ENCODE results near the gene NAGA. TPM values are rescaled to one million over a fixed set of nuclear protein-coding genes. Genes with fewer than 3 reads are reported as not detected.

Gene NAGA
- total RNA-seq, 2 experiments from 2014 or later: 33.7 to 35.0 TPM

DNA sequence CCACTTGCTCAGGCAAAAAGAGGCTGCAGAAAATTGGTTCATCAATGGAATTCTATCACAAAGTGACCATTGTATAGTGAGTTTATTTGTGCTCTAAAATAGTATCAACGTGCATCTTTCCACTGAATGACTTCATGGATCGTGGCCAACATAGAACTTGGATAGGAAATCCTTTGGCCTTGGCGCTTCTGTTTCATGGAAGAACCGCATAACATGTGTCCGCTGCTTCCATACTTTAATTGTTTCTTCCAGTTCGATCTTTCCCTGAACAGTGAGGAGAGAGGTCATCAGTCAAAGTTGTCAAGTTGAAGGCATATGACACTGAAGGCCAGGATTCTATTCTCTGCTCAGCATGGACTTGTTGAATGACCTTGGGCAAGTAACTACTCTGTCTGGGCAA is 15.4 kb upstream of the NAGA start:
- Mint-ChIP-seq H3K27ac (no peak overlapping the region), H3K27me3 (no peaks in the 10 kb centered on the region), H3K36me3 (ENCODE audit: low read depth) (peaks cover 73% of the 10 kb centered on the region), H3K4me3 (no peak overlapping the region), H3K9me3 (peaks cover 10% of the 10 kb centered on the region), H3K4me1 (peaks cover 40% of the 10 kb centered on the region)
- DNase-seq: no peak
- ChIA-PET POLR2A (interaction anchor here (1.4 kb wide), 1 partner anchor 139 kb away, joined by 3 read pairs; the partner anchor contains the start of gene CENPM), CTCF (no interaction called here)

DNA sequence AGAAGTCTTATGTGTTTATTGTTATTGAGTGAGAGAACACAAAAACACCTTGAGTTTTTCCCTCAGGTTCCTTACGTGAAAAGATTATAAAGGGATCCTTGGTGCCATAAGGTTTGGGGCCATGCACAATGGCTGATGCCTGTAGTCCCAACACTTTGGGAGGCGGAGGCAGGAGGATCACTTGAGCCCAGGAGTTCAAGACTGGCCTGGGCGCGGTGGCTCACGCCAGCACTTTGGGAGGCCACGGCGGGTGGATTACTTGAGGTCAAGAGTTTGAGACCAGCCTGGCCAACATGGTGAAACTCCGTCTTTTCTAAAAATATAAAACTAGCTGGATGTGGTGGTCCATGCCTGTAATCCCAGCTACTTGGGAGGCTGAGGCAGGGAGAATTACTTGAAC is 14.3 kb upstream of the NAGA start:
- H3K4me3 Mint-ChIP-seq: no peak overlapping the region
- ChIA-PET POLR2A (interaction anchor here (0.6 to 1.4 kb wide), 2 partner anchors 34 to 138 kb away, joined by 3 read pairs; partner anchors contain the start of gene CENPM), CTCF (no interaction called here)
- no peak for DNase-seq
- H3K9me3 Mint-ChIP-seq: peaks cover 9% of the 10 kb centered on the region
- peaks cover 72% of the 10 kb centered on the region for H3K36me3 Mint-ChIP-seq (ENCODE audit: low read depth)
- no peaks in the 10 kb centered on the region for H3K27me3 Mint-ChIP-seq
- H3K27ac Mint-ChIP-seq: no peak overlapping the region
- H3K4me1 Mint-ChIP-seq: peaks cover 45% of the 10 kb centered on the region

DNA sequence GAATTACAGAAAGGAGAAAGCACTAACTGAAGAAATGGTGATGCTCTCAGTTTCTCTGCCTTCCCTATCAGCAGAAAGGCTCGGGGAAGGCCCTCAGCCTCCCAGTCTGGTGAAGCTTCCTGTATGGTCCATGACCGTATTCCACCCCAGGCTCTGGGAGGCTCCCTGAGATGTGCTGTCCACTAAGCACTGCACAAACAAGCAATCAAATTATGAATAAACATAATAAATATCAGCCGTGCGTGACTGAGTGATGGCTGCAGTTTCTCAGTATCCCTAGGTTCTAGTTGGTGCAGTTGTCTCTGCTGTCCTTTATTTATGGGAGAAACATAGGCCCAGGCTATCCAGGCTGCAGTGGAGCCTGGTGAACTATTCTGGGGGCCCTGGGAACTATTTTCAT is 12.5 kb upstream of the NAGA start:
- H3K4me3 Mint-ChIP-seq: no peak overlapping the region
- DNase-seq: no peak
- ChIA-PET CTCF (no interaction called here), POLR2A (no interaction called here)
- H3K36me3 Mint-ChIP-seq (ENCODE audit: low read depth): peaks cover 60% of the 10 kb centered on the region
- no peak overlapping the region for H3K27ac Mint-ChIP-seq
- no peaks in the 10 kb centered on the region for H3K27me3 Mint-ChIP-seq
- no peaks in the 10 kb centered on the region for H3K9me3 Mint-ChIP-seq
- H3K4me1 Mint-ChIP-seq: peaks cover 44% of the 10 kb centered on the region

- ChIA-PET CTCF (interaction anchor here (1.3 to 4.1 kb wide), 4 partner anchors 9 to 365 kb away, joined by 4 to 35 read pairs (median 4); partner anchors contain the start of gene NDUFA6), POLR2A (interaction anchor here (0.7 to 5.7 kb wide), 22 partner anchors 9 to 459 kb away, joined by 3 to 185 read pairs (median 5); partner anchors contain the start of genes CCDC134, CENPM, NAGA and NDUFA6)
- Mint-ChIP-seq H3K36me3 (ENCODE audit: low read depth) (peaks cover 42% of the 10 kb centered on the region), H3K4me1 (peaks cover 36% of the 10 kb centered on the region), H3K9me3 (no peaks in the 10 kb centered on the region), H3K27me3 (no peaks in the 10 kb centered on the region), H3K27ac (peak overlapping the region; percentile 92), H3K4me3 (peak overlapping the region; percentile 95)
- DNase-seq: peak; percentile 31
Measured at GRCh38 chr22:42080287-42080686, 9.7 kb upstream of the NAGA start.

- H3K4me1 Mint-ChIP-seq: peaks cover 42% of the 10 kb centered on the region
- no peaks in the 10 kb centered on the region for H3K9me3 Mint-ChIP-seq
- peak within 1 kb of the TSS; percentile 95 for H3K4me3 Mint-ChIP-seq
- H3K27ac Mint-ChIP-seq: peak within 1 kb of the TSS; percentile 92
- peak; percentile 98 for DNase-seq
- ChIA-PET POLR2A (interaction anchor here (0.6 to 5.7 kb wide), 30 partner anchors 10 to 534 kb away, joined by 3 to 185 read pairs (median 5); partner anchors contain the start of genes CCDC134, CENPM, NAGA and NDUFA6), CTCF (interaction anchor here (1.1 to 4.1 kb wide), 5 partner anchors 8 to 365 kb away, joined by 3 to 35 read pairs (median 4); partner anchors contain the start of gene NDUFA6)
- peaks cover 37% of the 10 kb centered on the region for H3K36me3 Mint-ChIP-seq (ENCODE audit: low read depth)
- H3K27me3 Mint-ChIP-seq: no peaks in the 10 kb centered on the region
Measured at GRCh38 chr22:42079319-42080251, 9.0 kb upstream of the NAGA start, which contains the start of gene SMDT1. TSS of gene SMDT1 (plus strand) at chr22:42079700. CDS start at chr22:42079769, 69 bp downstream.

DNA sequence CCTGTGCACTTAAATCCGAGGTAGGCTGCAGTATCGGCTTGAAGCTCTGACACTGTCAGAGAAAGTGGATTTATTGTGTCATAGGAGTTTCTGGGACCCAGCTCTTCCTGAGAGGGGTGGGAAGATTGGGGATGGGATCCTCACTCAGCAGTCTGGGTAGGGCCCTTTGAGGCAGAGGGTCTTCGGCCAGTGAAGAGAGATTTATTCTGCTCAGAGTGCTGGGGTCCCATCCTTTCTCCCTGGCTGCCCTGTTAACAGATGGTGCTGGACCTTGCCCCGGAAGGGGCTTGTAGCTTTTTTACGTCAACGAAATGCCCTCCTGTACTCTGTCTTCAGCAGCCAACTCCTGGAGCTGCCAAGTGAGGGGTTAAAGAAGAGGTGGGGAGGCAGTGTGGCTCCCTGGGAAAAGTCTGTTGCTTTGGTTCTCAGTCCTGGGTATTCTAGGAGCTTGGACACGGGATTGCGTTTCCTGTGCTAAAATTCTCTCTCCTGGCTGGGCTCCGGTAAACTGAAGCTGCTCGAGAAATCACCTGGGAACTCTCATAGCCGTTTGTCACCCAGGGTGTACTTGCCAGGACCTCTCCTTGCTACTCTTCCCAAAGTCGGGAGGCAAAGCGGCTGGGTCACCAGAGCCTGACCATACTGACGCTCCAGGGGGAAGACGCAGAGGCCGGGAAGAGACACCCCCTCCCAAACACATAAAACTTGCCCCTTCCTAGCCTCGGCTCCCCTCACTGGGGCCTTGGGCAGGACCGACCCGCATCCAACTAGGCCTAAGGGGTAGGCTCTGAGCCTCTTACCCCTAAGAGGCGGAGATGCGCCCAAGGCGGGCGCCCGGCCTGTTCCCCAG is 8.1 kb upstream of the NAGA start:
- Mint-ChIP-seq H3K4me1 (peaks cover 44% of the 10 kb centered on the region), H3K36me3 (ENCODE audit: low read depth) (peaks cover 30% of the 10 kb centered on the region), H3K27ac (peak overlapping the region; percentile 92), H3K4me3 (peak overlapping the region; percentile 95), H3K9me3 (no peaks in the 10 kb centered on the region), H3K27me3 (no peaks in the 10 kb centered on the region)
- no peak for DNase-seq
- POLR2A ChIA-PET: interaction anchor here (0.9 to 5.7 kb wide), 20 partner anchors 9 to 412 kb away, joined by 3 to 185 read pairs (median 6); partner anchors contain the start of genes CCDC134, CENPM, NAGA and NDUFA6
- CTCF ChIA-PET: interaction anchor here (1.1 to 4.1 kb wide), 2 partner anchors 12 to 366 kb away, joined by 3 to 35 read pairs; partner anchors contain the start of gene NDUFA6

DNA sequence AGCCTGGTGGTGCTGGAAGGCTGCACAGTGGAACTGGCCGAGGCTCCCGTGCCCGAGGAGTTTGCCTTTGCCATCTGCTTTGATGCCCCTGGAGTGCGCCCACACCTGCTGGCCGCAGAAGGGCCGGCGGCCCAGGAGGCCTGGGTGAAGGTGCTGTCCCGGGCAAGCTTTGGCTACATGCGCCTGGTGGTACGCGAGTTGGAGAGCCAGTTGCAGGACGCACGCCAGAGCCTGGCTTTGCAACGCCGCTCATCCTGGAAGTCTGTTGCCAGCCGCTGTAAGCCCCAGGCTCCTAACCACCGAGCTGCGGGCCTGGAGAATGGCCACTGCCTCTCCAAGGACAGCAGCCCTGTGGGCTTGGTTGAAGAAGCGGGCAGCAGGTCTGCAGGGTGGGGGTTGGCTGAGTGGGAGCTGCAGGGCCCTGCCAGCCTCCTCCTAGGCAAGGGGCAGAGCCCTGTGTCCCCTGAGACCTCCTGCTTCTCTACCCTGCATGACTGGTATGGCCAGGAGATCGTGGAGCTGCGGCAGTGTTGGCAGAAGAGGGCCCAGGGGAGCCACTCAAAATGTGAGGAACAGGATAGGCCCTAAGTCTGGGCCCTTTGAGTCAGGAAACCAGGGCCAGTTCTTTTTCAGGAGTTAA is 7.0 kb upstream of the NAGA start:
- H3K4me1 Mint-ChIP-seq: peaks cover 51% of the 10 kb centered on the region
- H3K4me3 Mint-ChIP-seq: no peak overlapping the region
- no peaks in the 10 kb centered on the region for H3K9me3 Mint-ChIP-seq
- DNase-seq: no peak
- CTCF ChIA-PET: interaction anchor here (4.1 kb wide), 1 partner anchor 13 kb away, joined by 35 read pairs; the partner anchor contains the start of gene NDUFA6
- POLR2A ChIA-PET: interaction anchor here (3.7 to 5.7 kb wide), 2 partner anchors 8 to 12 kb away, joined by 77 to 185 read pairs; partner anchors contain the start of genes NAGA and NDUFA6
- H3K27me3 Mint-ChIP-seq: no peaks in the 10 kb centered on the region
- peaks cover 25% of the 10 kb centered on the region for H3K36me3 Mint-ChIP-seq (ENCODE audit: low read depth)
- peak overlapping the region; percentile 92 for H3K27ac Mint-ChIP-seq

DNA sequence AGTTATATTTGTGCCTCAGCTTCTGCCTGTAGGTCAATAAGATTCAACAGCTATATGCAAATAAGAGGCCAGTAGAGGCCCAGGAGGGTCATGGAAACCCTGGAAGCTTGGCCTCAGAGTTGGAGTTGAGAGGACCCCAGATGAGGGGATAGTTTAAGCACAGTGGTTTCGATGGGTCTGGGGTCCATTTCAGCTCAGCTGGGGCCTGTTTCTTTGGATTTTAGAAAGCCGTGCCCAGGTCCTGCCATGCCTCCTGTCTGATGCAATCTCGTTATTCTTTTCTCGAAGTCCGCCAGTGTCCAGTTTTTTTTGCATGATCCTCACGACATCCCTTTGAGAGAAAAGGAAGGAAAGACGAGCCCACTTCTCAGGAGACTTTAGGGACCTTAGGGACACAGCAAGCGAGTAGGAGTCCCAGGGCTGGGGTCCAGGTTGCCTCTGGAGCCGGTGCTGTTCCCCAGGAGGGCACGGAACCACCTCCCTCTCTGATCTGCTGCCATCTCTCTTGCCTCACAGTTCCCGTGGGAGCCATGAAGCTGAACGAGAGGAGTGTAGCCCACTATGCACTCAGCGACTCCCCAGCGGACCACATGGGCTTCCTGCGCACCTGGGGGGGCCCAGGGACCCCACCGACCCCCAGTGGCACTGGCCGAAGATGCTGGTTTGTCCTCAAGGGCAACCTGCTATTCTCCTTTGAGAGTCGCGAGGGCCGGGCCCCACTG is 6.3 kb upstream of the NAGA start:
- Mint-ChIP-seq H3K9me3 (no peaks in the 10 kb centered on the region), H3K27me3 (no peaks in the 10 kb centered on the region), H3K4me1 (peaks cover 48% of the 10 kb centered on the region), H3K27ac (no peak overlapping the region), H3K36me3 (ENCODE audit: low read depth) (peaks cover 18% of the 10 kb centered on the region), H3K4me3 (no peak overlapping the region)
- DNase-seq: peak; percentile 4
- POLR2A ChIA-PET: interaction anchor here (1.3 to 5.7 kb wide), 3 partner anchors 13 to 131 kb away, joined by 5 to 185 read pairs (median 22); partner anchors contain the start of genes CENPM and NDUFA6
- CTCF ChIA-PET: no interaction called here

GRCh38 chr22:42074846-42075676 is 4.4 kb upstream of the NAGA start:
- peak; percentile 14 for DNase-seq
- H3K9me3 Mint-ChIP-seq: no peaks in the 10 kb centered on the region
- no peaks in the 10 kb centered on the region for H3K27me3 Mint-ChIP-seq
- H3K4me1 Mint-ChIP-seq: peaks cover 48% of the 10 kb centered on the region
- H3K27ac Mint-ChIP-seq: peak overlapping the region; percentile 44
- ChIA-PET CTCF (interaction anchor here (1.0 kb wide), 1 partner anchor 16 kb away, joined by 6 read pairs; the partner anchor contains the start of gene NDUFA6), POLR2A (interaction anchor here (0.6 to 2.1 kb wide), 5 partner anchors 15 to 590 kb away, joined by 3 to 22 read pairs (median 4); partner anchors contain the start of genes CENPM, NDUFA6 and WBP2NL)
- H3K36me3 Mint-ChIP-seq (ENCODE audit: low read depth): peaks cover 8% of the 10 kb centered on the region
- peak overlapping the region; percentile 31 for H3K4me3 Mint-ChIP-seq

DNA sequence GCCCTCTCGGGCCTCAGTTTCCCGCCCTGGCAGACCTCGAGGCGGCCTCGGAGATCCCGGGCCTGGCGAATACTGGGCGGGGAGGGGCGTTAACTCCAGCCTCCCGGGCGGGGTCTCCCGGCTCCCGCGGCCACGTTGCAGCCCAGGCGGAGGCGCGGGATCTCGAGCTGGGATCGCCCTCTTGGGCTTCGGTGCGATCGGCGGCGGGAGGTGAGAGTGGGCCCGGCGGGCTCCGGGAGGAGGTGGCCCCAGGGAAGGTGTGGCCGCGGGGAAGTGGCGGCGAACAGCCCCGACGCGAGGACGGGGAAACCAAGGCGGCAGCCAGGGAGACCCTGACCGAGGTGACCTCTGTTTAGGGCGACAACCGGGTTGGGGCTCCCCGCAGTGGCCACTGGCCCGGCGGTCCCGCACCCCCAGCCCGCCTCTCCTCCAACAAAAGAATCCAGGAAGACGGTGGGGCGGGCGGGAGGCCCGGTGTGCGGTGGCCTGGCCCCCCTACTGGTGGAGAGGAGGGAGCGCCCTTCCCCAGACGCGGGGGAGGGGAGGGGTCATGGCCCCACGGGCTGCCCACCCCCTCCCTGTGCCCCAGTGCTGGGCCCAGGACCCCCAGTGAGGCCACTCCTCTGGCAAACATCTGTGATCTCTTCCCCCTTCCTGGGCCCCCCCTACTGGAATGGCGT is 3.7 kb upstream of the NAGA start, which contains the start of gene PHETA2:
Gene PHETA2 (plus strand): TSS at position 117 of the 680 bp plus-strand sequence. CDS start 3,046 bp downstream, outside the sequence.
- ChIA-PET POLR2A (interaction anchor here (1.0 kb wide), 1 partner anchor 16 kb away, joined by 3 read pairs; the partner anchor contains the start of gene NDUFA6), CTCF (no interaction called here)
- H3K4me3 Mint-ChIP-seq: peak within 1 kb of the TSS; percentile 65
- peaks cover 51% of the 10 kb centered on the region for H3K4me1 Mint-ChIP-seq
- H3K36me3 Mint-ChIP-seq (ENCODE audit: low read depth): peaks cover 7% of the 10 kb centered on the region
- H3K9me3 Mint-ChIP-seq: no peaks in the 10 kb centered on the region
- peak; percentile 70 for DNase-seq
- peak within 1 kb of the TSS; percentile 58 for H3K27ac Mint-ChIP-seq
- no peaks in the 10 kb centered on the region for H3K27me3 Mint-ChIP-seq
